Smooth muscle cell of the pulmonary artery (primary cell): Measurements from ENCODE around the gene CNST. TPM values are rescaled to one million over a fixed set of nuclear protein-coding genes. Genes with fewer than 3 reads are reported as not detected.

Source experiments
- total RNA-seq: library from RNA; depleted of rRNA; stranded (reverse); fragments of >200 nt; gene quantifications from 2 replicates; pipeline ENCODE4 v1.2.3, GENCODE V29; 2014

CNST gene
- total RNA-seq = 27.5 and 30.2 TPM in 2 replicates

GRCh38 chr1:246566128-246566812 is at the start of gene CNST, which contains the start of gene TFB2M:
Gene CNST (plus strand): TSS chr1:246566456. CDS start chr1:246591563, 25,107 bp downstream.
Gene TFB2M (minus strand): TSS chr1:246566261. CDS start chr1:246566138, 123 bp downstream.

Other genes starting within 250 kb of the CNST start
- gene SMYD3, start 59.2 kb upstream of the CNST start, total RNA-seq = 29.8 and 44.3 TPM in 2 replicates
- 12.2 and 12.6 TPM in 2 replicates for gene TFB2M, start 195 bp upstream of the CNST start, total RNA-seq
- gene SCCPDH, start 158.0 kb downstream of the CNST start, total RNA-seq = 37.1 and 41.5 TPM in 2 replicates